ENCODE data around the gene SMC3. TPM values are rescaled to one million over a fixed set of nuclear protein-coding genes. Genes with fewer than 3 reads are reported as not detected.

The SMC3 gene
- total and polyA plus RNA-seq, 2 experiments from 2014 or later = 72.3 to 320 TPM

GRCh38 chr10:110650265-110650668 lies 82.8 kb downstream of the SMC3 start (continued):
- TF ChIP-seq REST (IDR thresholded peaks at IDR 0.05; ENCODE audit: unreplicated experiment) (no peak), EZH2 (IDR thresholded peaks at IDR 0.05; ENCODE audit: low read depth, unreplicated experiment) (no peak), ETS1 (IDR thresholded peaks at IDR 0.05) (no peak), ZNF114 (CRISPR knock-in tag; IDR thresholded peaks at IDR 0.05) (no peak)

DNA sequence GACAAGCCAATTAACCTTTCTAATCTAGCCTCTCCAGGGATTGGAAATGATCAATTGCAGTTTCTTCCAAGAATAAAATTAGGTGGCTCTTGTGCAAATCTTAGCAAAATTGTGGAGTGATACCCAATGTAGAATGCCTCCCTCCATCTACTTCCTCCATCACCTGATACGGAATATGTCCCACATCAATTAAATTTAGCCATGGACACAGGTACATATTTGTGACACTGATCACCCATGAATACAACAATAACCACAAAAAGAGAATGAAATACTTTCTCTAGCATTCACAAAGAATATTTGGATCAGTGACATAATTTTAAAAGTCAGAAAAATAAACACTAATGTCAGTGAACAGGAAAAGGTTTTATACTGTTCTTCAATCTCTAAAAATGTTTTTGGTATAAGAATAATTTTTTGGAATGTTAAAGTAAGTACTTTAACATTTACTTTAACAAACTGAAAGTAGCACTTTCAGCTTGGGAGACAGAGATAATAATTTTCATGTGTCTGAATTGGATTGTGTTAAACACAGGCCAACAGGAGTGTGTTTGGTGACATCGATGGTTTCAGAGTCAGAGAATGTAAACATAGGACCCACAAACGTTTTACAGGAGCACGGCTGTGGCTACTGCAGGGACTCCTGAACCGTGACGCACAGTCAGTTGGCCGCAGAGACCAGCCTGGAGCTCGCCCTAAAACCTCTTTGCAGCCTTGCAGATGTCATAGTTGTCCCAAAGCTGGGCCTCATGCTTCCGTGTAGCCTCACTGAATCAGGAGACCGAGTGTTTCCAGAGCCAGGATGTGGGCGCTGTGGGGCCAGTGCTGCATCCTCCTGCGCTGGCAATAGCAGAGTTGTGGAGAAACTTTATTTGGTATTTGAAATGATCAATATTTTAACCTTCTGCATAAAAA lies 83.8 kb downstream of the SMC3 start:
- peak; percentile 29; the same call in 1 of the 3 replicates for ATAC-seq
- Mint-ChIP-seq H3K4me1 (peaks cover 17% of the 10 kb centered on the region), H3K36me3 (ENCODE audit: low read depth) (no peaks in the 10 kb centered on the region), H3K27me3 (ENCODE audit: insufficient read depth, low read depth, poor library complexity) (peaks cover 2% of the 10 kb centered on the region), H3K4me3 (no peak overlapping the region), H3K27ac (no peak overlapping the region), H3K9me3 (no peaks in the 10 kb centered on the region)
- H4K20me1 ChIP-seq (replicated peaks; ENCODE audit: insufficient read depth) = no peaks in the 10 kb centered on the region
- no peak overlapping the region for H3K4me2 ChIP-seq
- H3K9me2 ChIP-seq (ENCODE audit: insufficient read depth) = no peaks in the 10 kb centered on the region
- no peaks in the 10 kb centered on the region for H3K36me3 ChIP-seq (ENCODE audit: insufficient read depth)
- 0 out of 2 replicates have a peak overlapping the region, but pooled peaks have one; percentile 67 for H2AFZ ChIP-seq
- H3K27me3 ChIP-seq (ENCODE audit: insufficient read depth) = peaks cover 14% of the 10 kb centered on the region
- H3K4me1 ChIP-seq (ENCODE audit: insufficient read depth) = peaks cover 5% of the 10 kb centered on the region; the same call in 1 of the 2 replicates
- no peak overlapping the region for H3K27ac ChIP-seq (ENCODE audit: low read depth)
- no peak for DNase-seq (ENCODE audit: low spot score)
- H3K4me3 ChIP-seq = no peak overlapping the region
- no peaks in the 10 kb centered on the region for H3F3A ChIP-seq (replicated peaks; ENCODE audit: low read depth)
- H3K79me2 ChIP-seq (replicated peaks; ENCODE audit: insufficient read depth) = no peaks in the 10 kb centered on the region
- TF ChIP-seq, protein P1, sequence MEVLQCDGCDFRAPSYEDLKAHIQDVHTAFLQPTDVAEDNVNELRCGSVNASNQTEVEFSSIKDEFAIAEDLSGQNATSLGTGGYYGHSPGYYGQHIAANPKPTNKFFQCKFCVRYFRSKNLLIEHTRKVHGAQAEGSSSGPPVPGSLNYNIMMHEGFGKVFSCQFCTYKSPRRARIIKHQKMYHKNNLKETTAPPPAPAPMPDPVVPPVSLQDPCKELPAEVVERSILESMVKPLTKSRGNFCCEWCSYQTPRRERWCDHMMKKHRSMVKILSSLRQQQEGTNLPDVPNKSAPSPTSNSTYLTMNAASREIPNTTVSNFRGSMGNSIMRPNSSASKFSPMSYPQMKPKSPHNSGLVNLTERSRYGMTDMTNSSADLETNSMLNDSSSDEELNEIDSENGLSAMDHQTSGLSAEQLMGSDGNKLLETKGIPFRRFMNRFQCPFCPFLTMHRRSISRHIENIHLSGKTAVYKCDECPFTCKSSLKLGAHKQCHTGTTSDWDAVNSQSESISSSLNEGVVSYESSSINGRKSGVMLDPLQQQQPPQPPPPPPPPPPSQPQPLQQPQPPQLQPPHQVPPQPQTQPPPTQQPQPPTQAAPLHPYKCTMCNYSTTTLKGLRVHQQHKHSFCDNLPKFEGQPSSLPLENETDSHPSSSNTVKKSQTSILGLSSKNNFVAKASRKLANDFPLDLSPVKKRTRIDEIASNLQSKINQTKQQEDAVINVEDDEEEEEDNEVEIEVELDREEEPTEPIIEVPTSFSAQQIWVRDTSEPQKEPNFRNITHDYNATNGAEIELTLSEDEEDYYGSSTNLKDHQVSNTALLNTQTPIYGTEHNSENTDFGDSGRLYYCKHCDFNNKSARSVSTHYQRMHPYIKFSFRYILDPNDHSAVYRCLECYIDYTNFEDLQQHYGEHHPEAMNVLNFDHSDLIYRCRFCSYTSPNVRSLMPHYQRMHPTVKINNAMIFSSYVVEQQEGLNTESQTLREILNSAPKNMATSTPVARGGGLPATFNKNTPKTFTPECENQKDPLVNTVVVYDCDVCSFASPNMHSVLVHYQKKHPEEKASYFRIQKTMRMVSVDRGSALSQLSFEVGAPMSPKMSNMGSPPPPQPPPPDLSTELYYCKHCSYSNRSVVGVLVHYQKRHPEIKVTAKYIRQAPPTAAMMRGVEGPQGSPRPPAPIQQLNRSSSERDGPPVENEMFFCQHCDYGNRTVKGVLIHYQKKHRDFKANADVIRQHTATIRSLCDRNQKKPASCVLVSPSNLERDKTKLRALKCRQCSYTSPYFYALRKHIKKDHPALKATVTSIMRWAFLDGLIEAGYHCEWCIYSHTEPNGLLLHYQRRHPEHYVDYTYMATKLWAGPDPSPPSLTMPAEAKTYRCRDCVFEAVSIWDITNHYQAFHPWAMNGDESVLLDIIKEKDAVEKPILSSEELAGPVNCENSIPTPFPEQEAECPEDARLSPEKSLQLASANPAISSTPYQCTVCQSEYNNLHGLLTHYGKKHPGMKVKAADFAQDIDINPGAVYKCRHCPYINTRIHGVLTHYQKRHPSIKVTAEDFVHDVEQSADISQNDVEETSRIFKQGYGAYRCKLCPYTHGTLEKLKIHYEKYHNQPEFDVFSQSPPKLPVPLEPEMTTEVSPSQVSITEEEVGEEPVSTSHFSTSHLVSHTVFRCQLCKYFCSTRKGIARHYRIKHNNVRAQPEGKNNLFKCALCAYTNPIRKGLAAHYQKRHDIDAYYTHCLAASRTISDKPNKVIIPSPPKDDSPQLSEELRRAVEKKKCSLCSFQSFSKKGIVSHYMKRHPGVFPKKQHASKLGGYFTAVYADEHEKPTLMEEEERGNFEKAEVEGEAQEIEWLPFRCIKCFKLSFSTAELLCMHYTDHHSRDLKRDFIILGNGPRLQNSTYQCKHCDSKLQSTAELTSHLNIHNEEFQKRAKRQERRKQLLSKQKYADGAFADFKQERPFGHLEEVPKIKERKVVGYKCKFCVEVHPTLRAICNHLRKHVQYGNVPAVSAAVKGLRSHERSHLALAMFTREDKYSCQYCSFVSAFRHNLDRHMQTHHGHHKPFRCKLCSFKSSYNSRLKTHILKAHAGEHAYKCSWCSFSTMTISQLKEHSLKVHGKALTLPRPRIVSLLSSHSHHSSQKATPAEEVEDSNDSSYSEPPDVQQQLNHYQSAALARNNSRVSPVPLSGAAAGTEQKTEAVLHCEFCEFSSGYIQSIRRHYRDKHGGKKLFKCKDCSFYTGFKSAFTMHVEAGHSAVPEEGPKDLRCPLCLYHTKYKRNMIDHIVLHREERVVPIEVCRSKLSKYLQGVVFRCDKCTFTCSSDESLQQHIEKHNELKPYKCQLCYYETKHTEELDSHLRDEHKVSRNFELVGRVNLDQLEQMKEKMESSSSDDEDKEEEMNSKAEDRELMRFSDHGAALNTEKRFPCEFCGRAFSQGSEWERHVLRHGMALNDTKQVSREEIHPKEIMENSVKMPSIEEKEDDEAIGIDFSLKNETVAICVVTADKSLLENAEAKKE (CRISPR knock-in tag; IDR thresholded peaks at IDR 0.05) = no peak
- TF ChIP-seq EZH2phosphoT487 (IDR thresholded peaks at IDR 0.05; ENCODE audit: unreplicated experiment) (no peak), NANOG (IDR thresholded peaks at IDR 0.05; ENCODE audit: borderline replicate concordance) (no peak), STAT1 (IDR thresholded peaks at IDR 0.05; ENCODE audit: unreplicated experiment) (no peak), REST (IDR thresholded peaks at IDR 0.05; ENCODE audit: unreplicated experiment) (no peak), ZNF114 (CRISPR knock-in tag; IDR thresholded peaks at IDR 0.05) (no peak)

Data from GM23338 (cell line).